Dedifferentiated amniotic fluid mesenchymal stem cell (primary cell): ENCODE measurements around the gene SLC4A1AP.
"Not testable (repeated sequence)": the region's sequence is repeated elsewhere in the genome, so short reads cannot be mapped to it uniquely, and the experiment has no call there.

Source experiments
- DNase-seq: peaks from one replicate; pipeline ENCODE4 v3.0.0-alpha.2; 2016; ENCODE audit errors: extremely low spot score

The SLC4A1AP gene, protein sequence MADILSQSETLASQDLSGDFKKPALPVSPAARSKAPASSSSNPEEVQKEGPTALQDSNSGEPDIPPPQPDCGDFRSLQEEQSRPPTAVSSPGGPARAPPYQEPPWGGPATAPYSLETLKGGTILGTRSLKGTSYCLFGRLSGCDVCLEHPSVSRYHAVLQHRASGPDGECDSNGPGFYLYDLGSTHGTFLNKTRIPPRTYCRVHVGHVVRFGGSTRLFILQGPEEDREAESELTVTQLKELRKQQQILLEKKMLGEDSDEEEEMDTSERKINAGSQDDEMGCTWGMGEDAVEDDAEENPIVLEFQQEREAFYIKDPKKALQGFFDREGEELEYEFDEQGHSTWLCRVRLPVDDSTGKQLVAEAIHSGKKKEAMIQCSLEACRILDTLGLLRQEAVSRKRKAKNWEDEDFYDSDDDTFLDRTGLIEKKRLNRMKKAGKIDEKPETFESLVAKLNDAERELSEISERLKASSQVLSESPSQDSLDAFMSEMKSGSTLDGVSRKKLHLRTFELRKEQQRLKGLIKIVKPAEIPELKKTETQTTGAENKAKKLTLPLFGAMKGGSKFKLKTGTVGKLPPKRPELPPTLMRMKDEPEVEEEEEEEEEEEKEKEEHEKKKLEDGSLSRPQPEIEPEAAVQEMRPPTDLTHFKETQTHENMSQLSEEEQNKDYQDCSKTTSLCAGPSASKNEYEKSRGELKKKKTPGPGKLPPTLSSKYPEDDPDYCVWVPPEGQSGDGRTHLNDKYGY

DNA sequence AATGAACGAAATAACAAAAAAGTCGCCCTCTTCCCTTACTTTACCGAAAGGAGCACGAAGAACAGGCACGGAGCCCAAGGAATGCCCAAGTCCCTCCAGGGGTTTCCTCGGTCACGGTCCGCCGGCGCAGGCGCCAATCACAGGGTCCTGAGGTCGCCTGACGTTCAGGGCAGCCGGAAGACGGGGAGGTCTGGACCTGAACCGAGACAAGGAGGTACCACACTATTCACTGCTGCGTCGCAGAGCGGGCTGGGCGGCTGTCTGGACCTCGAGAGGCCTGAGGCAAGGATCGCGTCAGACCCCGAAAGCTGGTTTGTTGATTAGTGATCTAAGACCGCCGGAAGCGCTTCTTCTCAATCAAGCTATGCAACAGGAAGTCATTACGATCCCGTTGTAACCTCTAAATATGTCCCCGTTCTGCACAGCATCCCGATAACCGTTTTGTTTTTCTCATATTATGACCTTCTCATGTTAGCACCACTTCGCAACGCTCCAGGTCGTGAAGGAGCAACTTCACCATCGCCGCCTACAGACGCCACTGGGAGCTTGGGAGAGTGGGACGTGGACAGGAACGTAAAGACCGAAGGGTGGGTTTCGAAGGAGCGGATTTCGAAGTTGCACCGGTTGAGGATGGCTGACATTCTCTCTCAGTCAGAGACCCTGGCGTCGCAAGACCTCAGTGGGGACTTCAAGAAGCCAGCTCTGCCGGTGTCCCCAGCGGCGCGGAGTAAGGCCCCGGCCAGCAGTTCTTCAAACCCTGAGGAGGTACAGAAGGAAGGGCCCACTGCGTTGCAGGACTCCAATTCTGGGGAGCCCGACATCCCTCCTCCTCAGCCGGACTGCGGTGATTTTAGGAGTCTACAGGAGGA, at the start of gene SLC4A1AP, which contains the start of gene SUPT7L:
Gene SLC4A1AP (plus strand): TSS at position 605 of the 869 bp plus-strand sequence. CDS start 26 bp downstream, at position 631.
Gene SUPT7L (minus strand): TSS at position 330 of the 869 bp plus-strand sequence. CDS start 1,422 bp downstream, outside the sequence.
- peak; percentile 86 for DNase-seq

DNA sequence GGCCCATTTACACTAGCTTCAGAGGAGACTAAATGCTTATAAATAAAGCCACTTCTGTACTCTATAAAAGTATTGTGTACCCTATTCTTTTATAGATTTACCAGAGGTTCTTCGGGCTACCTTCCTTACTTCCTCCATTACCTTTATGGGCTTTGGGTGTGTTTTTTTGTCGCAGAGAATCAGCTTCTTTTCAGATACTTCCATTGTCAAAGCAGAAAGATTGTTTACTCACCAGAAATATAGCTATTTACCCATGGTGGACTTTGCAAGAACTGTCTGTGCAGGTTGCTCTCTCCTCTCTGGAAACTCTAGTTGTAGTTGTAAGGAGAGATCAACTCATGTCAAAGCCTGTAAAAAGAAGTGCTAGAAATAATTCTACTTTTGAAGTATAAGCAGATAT, 49.7 kb upstream of the SLC4A1AP start:
- no peak for DNase-seq

DNA sequence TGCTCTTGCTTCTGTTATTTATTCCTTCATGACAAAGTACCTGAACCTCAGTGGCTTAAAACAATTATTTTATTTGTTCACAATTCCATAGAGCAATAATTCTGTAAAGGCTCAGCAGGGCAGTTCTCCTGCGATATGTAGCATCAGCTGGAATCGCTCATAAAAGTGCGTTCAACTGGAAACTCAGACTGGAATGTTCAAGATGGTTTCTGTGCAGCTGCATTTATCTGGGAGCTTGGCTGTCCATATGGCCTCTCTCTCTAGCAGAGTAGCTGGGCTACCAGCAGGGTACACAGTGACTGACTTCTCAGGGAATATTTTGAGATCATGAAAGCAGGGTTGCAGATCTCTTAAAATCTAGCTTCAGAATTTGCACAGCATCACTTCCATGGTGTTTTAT, 48.4 kb upstream of the SLC4A1AP start:
- DNase-seq, result no peak

DNA sequence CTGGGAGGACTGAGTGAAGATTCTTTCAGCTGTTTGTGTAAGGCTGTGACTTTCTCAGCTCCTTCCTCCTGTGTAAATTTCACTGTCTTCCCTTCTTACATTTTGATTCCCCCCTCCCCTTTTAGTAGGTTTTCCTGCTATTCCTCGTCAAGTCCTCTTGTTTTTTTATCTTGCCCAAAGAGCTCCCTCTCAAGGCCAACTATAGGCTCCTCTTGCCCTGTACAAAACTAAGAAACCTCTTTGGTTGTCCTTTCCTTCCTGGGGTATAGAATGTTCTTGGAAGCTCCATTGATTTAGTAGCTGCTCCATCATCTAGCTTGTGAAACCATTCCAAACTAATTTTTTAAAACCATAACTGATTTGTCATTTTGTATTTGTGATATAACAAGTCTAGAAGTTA, 42.2 kb upstream of the SLC4A1AP start:
- no peak for DNase-seq

DNA sequence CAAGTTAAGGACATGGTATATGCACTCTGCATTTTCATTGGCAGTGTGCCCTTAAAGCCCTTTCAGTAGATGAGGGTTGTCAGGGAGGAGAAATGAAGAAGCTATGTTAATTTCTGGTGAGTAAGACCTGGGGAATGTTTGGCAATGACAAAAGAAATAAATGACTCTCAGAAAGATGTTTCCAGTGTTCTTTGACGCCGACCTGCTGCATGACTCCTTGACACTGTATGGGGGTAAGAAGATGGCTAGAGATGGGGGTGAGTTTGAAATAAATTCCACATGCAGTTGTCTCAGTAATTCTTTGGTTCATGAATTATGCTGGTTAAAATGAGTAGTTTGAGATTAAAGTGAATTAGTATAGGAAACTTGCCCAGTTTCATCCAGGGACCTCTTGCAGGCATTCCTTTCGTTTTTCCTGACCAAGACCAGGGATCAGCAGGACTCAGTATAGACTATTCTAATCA, 40.7 kb upstream of the SLC4A1AP start:
- peak; percentile 59 for DNase-seq

DNA sequence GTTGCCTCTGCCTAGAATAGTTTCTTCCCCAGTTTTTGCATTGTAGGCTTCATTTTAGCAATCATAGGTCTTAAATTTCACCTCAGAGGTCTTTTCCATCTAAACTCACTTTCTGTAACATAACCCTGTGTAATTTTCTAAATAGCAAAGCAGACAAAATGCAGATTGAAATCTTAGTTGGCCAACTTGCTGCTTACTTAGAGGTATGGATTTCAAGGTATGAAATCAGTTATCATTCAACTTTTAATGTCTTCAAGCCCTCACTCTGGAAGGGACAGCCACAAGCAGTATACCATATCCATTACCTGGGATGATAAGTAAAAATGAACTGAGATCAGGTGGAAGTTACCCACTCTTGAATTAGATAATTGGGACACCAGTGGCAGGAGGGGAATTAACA, 38.7 kb upstream of the SLC4A1AP start:
- no peak for DNase-seq

DNA sequence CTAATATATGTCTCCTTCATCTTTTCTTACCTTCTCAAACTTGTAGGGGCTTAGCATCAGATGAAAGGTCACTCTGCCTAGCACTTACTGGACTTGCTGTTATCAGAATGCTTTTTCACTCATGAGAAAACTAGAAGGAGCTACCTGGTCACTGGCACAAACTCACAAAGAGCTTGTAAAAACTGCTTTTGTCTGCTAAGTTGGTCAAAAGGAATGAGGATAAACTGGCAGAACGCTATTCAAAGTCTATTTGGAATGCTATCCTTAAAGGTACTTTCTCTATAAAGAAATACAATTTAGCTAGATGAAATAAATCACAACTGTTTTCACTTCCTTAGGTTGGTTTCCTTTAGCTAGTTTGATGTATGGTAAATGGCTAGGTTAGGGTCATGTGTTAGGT, 37.4 kb upstream of the SLC4A1AP start:
- DNase-seq, result not testable (repeated sequence)

DNA sequence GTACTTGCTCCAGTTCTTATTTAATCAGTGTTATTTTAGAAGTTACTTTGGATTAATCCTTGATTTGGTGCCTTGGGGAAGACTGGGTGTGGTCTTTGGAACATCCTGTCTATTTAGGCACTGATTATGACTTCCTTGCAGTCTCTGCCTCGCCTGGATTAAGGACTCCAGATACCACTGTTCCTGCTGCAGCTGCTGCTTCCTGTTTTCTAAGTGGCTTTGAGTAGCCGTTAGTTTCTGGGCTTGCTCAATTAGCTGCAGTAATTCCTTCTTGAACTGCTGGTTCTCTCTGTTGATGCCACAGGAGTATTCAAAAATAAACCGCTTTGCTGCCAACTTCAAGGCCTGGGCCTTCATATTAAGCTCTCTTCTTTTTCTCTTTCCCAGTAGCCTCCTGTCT, 36.8 kb upstream of the SLC4A1AP start:
- not testable (repeated sequence) for DNase-seq

DNA sequence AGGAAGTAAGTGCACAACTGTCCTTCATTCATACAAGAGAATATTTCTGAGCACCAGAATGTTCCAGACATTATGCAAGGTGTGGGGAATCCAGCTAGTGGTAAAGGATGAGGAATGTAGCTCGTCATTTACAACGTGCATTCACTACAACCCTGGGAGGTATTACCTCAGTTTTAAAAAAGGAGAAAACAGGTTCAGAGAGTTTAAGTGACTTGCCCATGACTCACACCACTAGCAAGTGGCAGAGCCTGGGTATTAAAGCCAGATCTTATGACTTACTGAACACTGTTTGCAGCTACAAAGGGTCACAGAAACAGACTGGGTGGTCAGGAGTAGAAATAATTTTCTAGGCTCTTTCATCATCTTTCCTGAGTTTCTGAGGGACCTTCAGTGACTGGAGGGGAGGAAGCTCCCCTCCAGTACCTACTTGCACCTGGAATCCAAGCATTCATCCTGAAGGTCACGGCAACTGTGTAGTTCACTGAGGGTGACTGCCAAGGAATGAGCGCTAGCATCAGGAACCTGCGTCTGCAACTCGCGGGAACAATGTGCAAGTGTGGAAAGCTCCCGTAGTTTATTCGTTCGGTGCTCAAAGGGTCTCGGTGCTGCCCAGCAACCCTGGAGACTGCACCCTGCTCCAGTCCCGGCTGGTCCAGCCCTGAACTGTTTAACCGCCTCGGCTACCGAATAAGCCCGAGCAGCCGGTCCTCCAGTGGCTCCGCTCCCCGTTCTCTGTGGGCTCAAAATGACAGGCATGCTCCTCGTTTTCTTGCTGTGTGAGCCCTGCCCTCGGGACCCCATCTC, 35.5 kb upstream of the SLC4A1AP start:
- peak; percentile 60 for DNase-seq

DNA sequence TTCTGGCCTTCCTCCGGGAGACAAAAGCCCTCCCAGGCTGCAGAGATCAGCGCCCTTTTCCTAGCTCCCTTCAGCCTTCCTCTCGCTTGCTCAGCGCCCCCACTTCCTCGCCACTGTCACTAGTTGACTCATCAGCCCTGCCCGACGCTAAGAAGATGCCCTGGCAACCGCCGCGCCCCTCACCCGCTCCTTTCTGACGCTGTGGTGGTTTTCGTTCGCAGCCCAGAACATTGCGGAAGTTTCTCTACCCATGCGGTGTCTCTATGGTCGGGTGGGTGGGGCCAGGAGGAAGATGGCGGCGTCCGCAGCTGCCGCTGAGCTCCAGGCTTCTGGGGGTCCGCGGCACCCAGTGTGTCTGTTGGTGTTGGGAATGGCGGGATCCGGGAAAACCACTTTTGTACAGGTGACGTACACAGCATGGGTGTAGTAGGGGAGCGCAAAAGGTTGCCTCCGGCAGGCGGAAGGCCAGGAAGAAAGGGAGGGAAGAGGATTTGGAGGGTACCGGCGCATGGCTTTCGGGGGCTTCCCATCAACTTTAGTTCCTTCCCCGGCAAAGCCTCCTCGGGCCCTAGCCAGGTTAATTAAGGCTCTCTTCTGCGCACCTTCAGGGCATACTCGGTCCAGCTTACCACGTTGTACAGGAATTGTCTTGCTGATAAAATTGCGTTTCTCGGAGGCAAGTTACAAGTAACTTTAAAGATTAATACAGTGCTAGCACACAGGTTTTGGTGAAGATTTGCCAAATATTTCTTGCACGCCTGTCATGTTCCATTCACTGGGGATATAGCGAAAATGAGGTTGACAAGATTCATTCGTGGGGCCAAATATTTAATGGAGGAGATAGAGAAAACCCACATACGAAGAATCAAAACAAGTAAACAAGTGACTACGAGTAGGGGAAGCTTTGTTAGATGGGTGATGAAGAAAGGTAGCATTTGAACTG, 34.7 kb upstream of the SLC4A1AP start, which contains the start of the genes CCDC121 and GPN1:
Gene CCDC121 (minus strand): TSS at position 246 of the 943 bp plus-strand sequence. CDS start 1,213 bp downstream, outside the sequence.
Gene GPN1 (plus strand): TSS at position 284 of the 943 bp plus-strand sequence. CDS start 9 bp downstream, at position 293.
- DNase-seq, result peak; percentile 88

DNA sequence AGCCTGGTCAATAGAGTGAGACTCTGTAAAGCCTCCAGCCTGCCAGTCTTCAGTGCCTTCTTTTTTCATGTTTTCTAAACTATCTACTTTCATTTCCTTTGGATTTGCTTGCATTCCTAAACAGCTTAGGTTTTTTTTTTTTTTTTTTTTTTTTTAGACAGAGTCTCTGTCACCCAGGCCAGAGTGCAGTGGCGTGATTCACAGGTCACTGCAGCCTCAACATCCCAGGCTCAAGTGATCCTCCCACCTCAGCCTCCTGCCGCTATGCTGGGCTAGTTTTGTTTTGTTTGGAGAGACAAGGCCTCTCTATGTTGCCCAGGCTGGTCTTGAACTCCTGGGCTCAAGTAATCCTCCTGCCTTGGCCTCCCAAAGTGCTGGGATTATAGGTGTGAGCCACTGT, 33.4 kb upstream of the SLC4A1AP start:
- DNase-seq, result not testable (repeated sequence)

DNA sequence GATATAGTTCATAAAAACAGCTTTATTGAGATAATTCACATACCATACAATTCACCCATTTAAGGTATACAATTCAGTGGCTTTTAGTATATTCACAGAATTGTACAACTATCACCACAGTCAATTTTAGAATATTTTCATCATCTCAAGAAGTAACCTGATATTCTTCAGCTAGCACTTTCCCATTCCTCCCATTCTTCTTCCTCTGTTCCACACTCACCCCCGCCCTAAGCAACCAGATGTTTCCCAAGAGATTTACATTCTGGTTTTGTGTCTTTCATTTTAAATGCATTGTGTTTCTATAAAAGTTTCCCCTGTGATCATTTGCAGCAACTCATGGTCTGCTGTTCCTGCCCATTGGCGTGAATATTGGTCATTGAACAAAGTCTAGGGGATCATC, 29.4 kb upstream of the SLC4A1AP start:
- no peak for DNase-seq

DNA sequence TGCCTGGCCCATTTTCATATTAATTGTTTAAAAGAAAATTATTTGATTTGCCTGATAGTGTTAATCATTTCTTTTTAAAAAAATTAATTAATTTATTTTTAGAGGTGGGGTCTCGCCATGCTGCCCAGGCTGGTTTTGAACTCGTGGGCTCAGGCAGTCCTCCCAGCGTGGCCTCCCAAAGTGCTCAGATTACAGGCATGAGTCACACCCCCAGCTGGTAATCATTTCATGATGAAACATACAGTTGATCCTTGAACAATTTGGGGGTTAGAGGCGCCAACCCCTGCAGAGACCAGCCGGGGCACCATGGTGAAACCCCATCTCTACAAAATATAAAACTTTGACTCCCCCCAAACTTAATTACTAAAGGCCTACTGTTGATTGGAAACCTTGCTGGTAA, 26.9 kb upstream of the SLC4A1AP start:
- DNase-seq, result no peak

DNA sequence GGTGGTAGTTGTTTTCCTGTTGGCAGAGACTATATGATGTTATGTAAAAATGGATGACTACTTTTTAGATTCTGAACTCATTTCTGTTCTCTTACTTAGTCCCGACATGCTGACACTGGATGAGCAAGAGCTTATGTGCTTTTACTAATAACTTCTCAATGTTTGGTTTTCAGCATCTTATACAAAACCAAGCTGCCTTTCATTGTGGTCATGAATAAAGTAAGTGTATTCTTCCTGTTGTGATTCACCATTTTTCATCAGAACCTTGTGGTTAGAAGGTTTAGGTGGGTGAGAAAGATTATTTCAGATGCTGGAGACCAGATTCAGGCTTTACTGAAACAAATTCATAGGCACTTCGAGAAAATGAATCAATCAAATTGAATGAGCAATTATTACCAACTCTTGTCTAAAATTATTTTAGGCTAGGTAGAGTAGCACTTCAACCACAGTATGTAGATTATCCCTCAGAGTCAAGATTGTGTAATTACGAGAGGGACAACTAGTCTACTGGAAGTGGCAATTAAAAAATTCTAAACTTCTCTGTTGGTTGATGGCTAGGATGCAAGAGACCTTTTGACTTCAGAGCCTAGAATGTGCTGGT, 25.6 kb upstream of the SLC4A1AP start:
- no peak for DNase-seq

DNA sequence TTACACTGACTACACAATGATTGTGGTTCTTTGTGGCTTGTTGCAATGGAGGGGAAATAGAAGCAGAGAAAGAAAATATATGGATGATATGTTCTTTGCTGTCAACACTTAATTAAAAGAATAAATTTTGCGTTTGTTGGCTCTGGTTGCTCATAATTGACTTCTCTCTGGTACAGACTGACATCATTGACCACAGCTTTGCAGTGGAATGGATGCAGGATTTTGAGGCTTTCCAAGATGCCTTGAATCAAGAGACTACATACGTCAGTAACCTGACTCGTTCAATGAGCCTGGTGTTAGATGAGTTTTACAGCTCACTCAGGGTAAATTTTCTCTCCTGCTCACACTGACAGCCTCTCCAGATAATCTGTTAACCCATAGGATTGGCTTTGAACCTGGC, 25.0 kb upstream of the SLC4A1AP start:
- DNase-seq, result no peak

DNA sequence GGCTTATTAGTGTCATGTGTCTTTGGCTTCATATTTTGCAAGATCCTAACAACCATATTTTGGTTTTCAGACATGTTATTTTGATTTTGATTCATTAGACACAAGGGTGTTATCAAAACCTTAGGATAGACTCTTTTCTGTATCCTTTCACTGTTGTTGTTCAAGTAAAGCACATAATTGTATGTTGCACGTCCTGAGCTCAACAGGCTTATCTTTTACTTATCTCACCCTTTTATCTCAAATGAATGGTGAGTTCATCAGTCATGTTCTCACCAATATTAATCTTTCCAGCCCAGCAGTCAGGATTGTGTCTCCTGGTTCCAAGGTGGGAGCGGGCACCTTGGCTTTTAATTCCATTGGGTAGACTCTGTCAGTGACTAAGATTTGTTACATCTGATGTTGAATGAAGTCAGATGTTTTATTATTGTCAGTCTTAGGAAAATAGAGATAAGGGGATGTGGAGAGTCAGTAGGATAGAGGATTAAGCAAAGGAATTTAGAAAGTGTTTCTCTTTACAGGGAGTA, 22.9 kb upstream of the SLC4A1AP start:
- DNase-seq, result no peak

DNA sequence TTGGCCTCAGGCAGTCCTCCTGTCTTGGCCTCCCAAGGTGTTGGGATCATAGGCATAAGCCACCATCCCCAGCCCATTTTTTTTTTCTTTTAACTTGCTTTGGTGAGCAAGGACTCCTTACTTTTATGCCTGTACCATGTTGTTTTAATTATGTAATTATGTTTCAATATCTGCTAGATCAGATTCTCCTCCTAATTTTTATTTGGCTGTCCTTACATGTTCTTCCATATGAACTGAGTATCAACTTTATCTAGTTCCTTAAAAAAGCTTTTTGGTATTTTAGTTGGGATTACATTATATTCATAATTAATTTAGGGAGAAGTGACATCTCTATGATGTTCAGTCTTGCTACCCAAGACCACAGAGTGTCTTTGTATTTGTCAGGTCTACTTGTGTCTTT, 18.5 kb upstream of the SLC4A1AP start:
- DNase-seq, result no peak

DNA sequence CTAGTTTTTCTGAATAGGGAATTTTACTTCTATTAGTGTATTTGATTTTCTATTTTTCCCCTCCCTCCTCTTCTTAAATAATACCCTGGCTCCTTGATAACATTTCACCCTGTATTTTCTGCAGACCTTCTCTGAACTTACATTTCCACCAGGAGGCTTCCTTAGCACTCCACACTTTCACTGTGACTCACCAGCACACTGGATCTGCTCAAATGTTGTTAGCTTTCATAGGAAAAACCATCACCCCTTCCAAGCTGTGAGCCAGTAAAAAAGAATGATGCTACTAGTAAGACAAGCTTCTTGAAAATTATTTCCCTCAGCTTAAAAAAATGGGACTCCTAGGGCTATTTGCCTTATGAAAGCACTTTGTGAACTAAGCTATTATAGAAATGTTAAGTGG, 16.4 kb upstream of the SLC4A1AP start:
- no peak for DNase-seq

DNA sequence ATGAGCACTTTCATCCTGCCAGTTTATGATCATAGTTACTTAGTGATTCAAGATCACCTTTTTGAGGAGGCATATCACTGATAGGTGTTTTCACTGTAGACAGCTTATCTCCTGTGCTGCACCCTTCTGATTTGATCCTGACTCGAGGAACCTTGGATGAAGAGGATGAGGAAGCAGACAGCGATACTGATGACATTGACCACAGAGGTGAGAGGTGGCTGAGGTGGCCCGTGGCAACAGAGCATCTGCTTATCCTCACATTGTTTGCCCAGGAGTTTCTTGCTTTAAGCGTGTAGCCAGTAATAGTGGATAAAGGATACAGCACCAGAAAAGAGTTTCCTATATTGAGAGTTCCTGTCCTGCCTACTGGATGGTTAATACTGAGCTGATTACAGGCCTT, 16.0 kb upstream of the SLC4A1AP start:
- no peak for DNase-seq
